ENCODE data around the gene NR4A2. TPM values are rescaled to one million over a fixed set of nuclear protein-coding genes. Genes with fewer than 3 reads are reported as not detected.

The NR4A2 gene
- total and polyA plus RNA-seq, 4 donors = 3.7 to 7.9 (median 5.6) TPM

DNA sequence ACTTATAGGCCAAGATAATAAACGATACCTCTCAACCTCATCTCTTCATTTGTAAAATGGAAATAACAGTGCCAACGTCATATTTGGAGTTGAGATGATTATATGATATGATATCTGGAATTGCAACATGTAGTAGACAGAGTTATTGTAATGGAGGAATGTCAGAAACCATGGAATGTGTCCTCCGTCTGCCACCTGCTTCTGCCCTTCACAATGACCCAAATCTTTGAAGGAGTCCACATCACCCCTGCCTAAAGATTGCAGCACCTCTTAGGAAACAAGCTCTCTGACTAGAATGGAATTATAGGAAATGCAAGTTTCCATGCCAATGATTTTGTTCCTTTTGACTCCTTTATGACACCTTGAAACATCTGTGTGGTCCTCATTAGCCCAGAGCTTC lies 14.9 kb downstream of the NR4A2 start:
- peaks cover 0 to 58% (median 44%) of the 10 kb centered on the region in 3 donors for H3K27me3 ChIP-seq (ENCODE audit: control insufficient read depth in 3 of 3, insufficient read depth in 3 of 3, low read length in 2 of 3)
- no peak overlapping the region for H3K4me3 ChIP-seq
- H3K9me3 ChIP-seq (ENCODE audit: control insufficient read depth in 4 of 4, insufficient read depth in 3 of 4, low read length in 3 of 4) = no peaks in the 10 kb centered on the region
- H3K9ac ChIP-seq (ENCODE audit: insufficient read depth in 1 of 2, low read length in 2 of 2) = no peak overlapping the region
- 87 to 88% methylated on average over 3 of the region's 3 CpGs for WGBS, 2 donors
- H3K36me3 ChIP-seq (ENCODE audit: control insufficient read depth in 4 of 4, insufficient read depth in 4 of 4, low read length in 4 of 4) = no peaks in the 10 kb centered on the region
- TF ChIP-seq CTCF (IDR thresholded peaks at IDR 0.05; ENCODE audit: control extremely low read depth, extremely low read depth) = no peak
- no peak overlapping the region for H3K27ac ChIP-seq (ENCODE audit: low read depth in 1 of 2, low read length in 1 of 2)
- peaks cover 2 to 28% (median 7%) of the 10 kb centered on the region in 5 donors for H3K4me1 ChIP-seq (ENCODE audit: control insufficient read depth in 5 of 5, insufficient read depth in 5 of 5, low read length in 5 of 5)
- no peak for DNase-seq
- no peak for ATAC-seq (ENCODE audit: insufficient read depth, low FRiP score)

GRCh38 chr2:156311976-156312375 lies 20.5 kb downstream of the NR4A2 start:
- no peaks in the 10 kb centered on the region for H3K36me3 ChIP-seq (ENCODE audit: control insufficient read depth in 4 of 4, insufficient read depth in 4 of 4, low read length in 4 of 4)
- ATAC-seq (ENCODE audit: insufficient read depth, low FRiP score) = no peak
- H3K9me3 ChIP-seq (ENCODE audit: control insufficient read depth in 4 of 4, insufficient read depth in 3 of 4, low read length in 3 of 4) = no peaks in the 10 kb centered on the region
- DNase-seq = no peak
- 70 to 82% methylated on average over 2 of the region's 2 CpGs for WGBS, 2 donors
- H3K9ac ChIP-seq (ENCODE audit: insufficient read depth in 1 of 2, low read length in 2 of 2) = no peak overlapping the region
- no peak for TF ChIP-seq CTCF (IDR thresholded peaks at IDR 0.05; ENCODE audit: control extremely low read depth, extremely low read depth)
- peaks cover 0 to 14% (median 5%) of the 10 kb centered on the region in 3 donors for H3K27me3 ChIP-seq (ENCODE audit: control insufficient read depth in 3 of 3, insufficient read depth in 3 of 3, low read length in 2 of 3)
- no peak overlapping the region for H3K27ac ChIP-seq (ENCODE audit: low read depth in 1 of 2, low read length in 1 of 2)
- no peak overlapping the region for H3K4me3 ChIP-seq
- H3K4me1 ChIP-seq (ENCODE audit: control insufficient read depth in 5 of 5, insufficient read depth in 5 of 5, low read length in 5 of 5) = no peaks in the 10 kb centered on the region

GRCh38 chr2:156310773-156311172 lies 21.7 kb downstream of the NR4A2 start:
- ATAC-seq (ENCODE audit: insufficient read depth, low FRiP score) (no peak), DNase-seq (no peak)
- H3K27ac ChIP-seq (ENCODE audit: low read depth in 1 of 2, low read length in 1 of 2) = no peak overlapping the region
- no peaks in the 10 kb centered on the region for H3K9me3 ChIP-seq (ENCODE audit: control insufficient read depth in 4 of 4, insufficient read depth in 3 of 4, low read length in 3 of 4)
- H3K9ac ChIP-seq (ENCODE audit: insufficient read depth in 1 of 2, low read length in 2 of 2) = no peak overlapping the region
- no peak overlapping the region for H3K4me3 ChIP-seq
- H3K27me3 ChIP-seq (ENCODE audit: control insufficient read depth in 3 of 3, insufficient read depth in 3 of 3, low read length in 2 of 3) = peaks cover 0 to 7% (median 2%) of the 10 kb centered on the region in 3 donors
- TF ChIP-seq CTCF (IDR thresholded peaks at IDR 0.05; ENCODE audit: control extremely low read depth, extremely low read depth) = no peak
- no peaks in the 10 kb centered on the region for H3K36me3 ChIP-seq (ENCODE audit: control insufficient read depth in 4 of 4, insufficient read depth in 4 of 4, low read length in 4 of 4)
- no peaks in the 10 kb centered on the region for H3K4me1 ChIP-seq (ENCODE audit: control insufficient read depth in 5 of 5, insufficient read depth in 5 of 5, low read length in 5 of 5)

DNA sequence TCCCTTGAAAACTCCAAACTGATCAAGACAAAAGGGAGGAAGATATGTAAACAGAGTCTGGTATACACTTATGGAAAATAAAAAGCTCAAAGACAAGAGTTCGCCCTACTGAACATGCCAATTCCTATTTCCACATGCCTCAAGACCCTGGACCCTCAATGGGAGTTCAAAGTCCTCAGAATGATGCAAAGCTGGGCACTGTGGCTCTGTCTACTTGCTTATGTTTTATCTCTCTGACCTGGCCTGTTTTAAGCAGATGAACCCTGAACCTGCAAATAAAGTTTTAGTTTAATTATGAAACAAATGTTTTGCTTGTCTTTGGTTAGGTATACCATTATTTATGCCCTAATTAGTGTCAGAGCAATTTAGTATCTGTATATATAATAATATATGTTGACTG lies 22.6 kb downstream of the NR4A2 start:
- Histone ChIP-seq H3K9ac (ENCODE audit: insufficient read depth in 1 of 2, low read length in 2 of 2) (no peak overlapping the region), H3K4me1 (ENCODE audit: control insufficient read depth in 5 of 5, insufficient read depth in 5 of 5, low read length in 5 of 5) (no peaks in the 10 kb centered on the region), H3K9me3 (ENCODE audit: control insufficient read depth in 4 of 4, insufficient read depth in 3 of 4, low read length in 3 of 4) (no peaks in the 10 kb centered on the region), H3K4me3 (no peak overlapping the region), H3K36me3 (ENCODE audit: control insufficient read depth in 4 of 4, insufficient read depth in 4 of 4, low read length in 4 of 4) (no peaks in the 10 kb centered on the region), H3K27me3 (ENCODE audit: control insufficient read depth in 3 of 3, insufficient read depth in 3 of 3, low read length in 2 of 3) (peaks cover 0 to 4% (median 2%) of the 10 kb centered on the region in 3 donors), H3K27ac (ENCODE audit: low read depth in 1 of 2, low read length in 1 of 2) (no peak overlapping the region)
- WGBS, 2 donors = 83 to 95% methylated on average over 1 of the region's 1 CpG
- DNase-seq = no peak
- ATAC-seq (ENCODE audit: insufficient read depth, low FRiP score) = no peak
- no peak for TF ChIP-seq CTCF (IDR thresholded peaks at IDR 0.05; ENCODE audit: control extremely low read depth, extremely low read depth)
